ENCODE results near the gene ABCC1.

GRCh38 chr16:16038950-16039349, 89.5 kb downstream of the ABCC1 start:
- TF ChIP-seq, protein P1, sequence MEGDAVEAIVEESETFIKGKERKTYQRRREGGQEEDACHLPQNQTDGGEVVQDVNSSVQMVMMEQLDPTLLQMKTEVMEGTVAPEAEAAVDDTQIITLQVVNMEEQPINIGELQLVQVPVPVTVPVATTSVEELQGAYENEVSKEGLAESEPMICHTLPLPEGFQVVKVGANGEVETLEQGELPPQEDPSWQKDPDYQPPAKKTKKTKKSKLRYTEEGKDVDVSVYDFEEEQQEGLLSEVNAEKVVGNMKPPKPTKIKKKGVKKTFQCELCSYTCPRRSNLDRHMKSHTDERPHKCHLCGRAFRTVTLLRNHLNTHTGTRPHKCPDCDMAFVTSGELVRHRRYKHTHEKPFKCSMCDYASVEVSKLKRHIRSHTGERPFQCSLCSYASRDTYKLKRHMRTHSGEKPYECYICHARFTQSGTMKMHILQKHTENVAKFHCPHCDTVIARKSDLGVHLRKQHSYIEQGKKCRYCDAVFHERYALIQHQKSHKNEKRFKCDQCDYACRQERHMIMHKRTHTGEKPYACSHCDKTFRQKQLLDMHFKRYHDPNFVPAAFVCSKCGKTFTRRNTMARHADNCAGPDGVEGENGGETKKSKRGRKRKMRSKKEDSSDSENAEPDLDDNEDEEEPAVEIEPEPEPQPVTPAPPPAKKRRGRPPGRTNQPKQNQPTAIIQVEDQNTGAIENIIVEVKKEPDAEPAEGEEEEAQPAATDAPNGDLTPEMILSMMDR (IDR thresholded peaks at IDR 0.05; ENCODE audit: low read depth, low read length): no peak
- TF ChIP-seq EZH2phosphoT487 (IDR thresholded peaks at IDR 0.05; ENCODE audit: low read depth): no peak
